Measurements from ENCODE around the gene TIFAB. TPM values are rescaled to one million over a fixed set of nuclear protein-coding genes. Genes with fewer than 3 reads are reported as not detected.

TIFAB gene
- total RNA-seq, 1 donor from 2014 or later: not detected

GRCh38 chr5:135456238-135457099, 4.3 kb upstream of the TIFAB start:
- Histone ChIP-seq H3K79me2 (ENCODE audit: insufficient read depth, low read length) (no peaks in the 10 kb centered on the region), H3K9ac (ENCODE audit: low read length) (no peak overlapping the region), H2AFZ (ENCODE audit: low read depth, low read length) (peak overlapping the region; percentile 23), H4K20me1 (ENCODE audit: insufficient read depth, low read length) (no peaks in the 10 kb centered on the region), H3K27ac (ENCODE audit: low read depth, low read length) (peak overlapping the region; percentile 10), H3K4me1 (ENCODE audit: insufficient read depth, low read length) (peaks cover 21% of the 10 kb centered on the region), H3K4me2 (ENCODE audit: low read length) (peak overlapping the region; percentile 59), H3K9me3 (ENCODE audit: insufficient read depth, low read depth, low read length) (no peaks in the 10 kb centered on the region), H3K4me3 (ENCODE audit: insufficient read depth, low read depth, low read length) (no peak overlapping the region), H3K27me3 (ENCODE audit: insufficient read depth, low read length) (peaks cover 16% of the 10 kb centered on the region), H3K36me3 (ENCODE audit: insufficient read depth, low read length) (no peaks in the 10 kb centered on the region)
- H3K4me1 Mint-ChIP-seq (ENCODE audit: low read depth, unreplicated experiment): peaks cover 4% of the 10 kb centered on the region
- H3K9me3 Mint-ChIP-seq (ENCODE audit: unreplicated experiment): no peaks in the 10 kb centered on the region
- no peaks in the 10 kb centered on the region for H3K36me3 Mint-ChIP-seq (ENCODE audit: low read depth, unreplicated experiment)
- DNase-seq (ENCODE audit: low read depth): peak; percentile 88
- H3K27me3 Mint-ChIP-seq (ENCODE audit: low read depth, unreplicated experiment): peaks cover 50% of the 10 kb centered on the region
- H3K4me3 Mint-ChIP-seq (ENCODE audit: unreplicated experiment): no peak overlapping the region
- no peak for FAIRE-seq
- TF ChIP-seq EZH2 (IDR thresholded peaks at IDR 0.05; ENCODE audit: insufficient read depth, low read length): no peak
- TF ChIP-seq CTCF (IDR thresholded peaks at IDR 0.05; ENCODE audit: insufficient read depth, low read depth, low read length): no peak
- H3K27ac Mint-ChIP-seq (ENCODE audit: unreplicated experiment): no peak overlapping the region

DNA sequence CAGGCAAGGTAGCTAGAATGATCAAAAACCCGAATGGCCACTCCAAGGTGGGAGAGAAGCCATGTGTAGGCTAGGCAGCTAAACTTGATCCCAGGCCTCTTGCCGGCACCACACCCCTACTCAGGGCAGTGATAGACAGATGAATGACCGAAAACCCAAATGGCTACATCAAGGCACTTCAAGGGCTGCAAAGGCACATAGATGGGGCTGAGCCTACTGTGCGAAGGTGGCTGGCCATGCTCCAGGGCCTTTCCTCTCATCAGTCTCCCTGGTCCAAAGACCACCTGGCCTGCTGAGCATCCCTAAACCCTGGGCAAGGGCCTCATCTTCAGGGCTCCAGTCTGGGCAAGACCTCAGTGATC, 3.7 kb upstream of the TIFAB start:
- peaks cover 4% of the 10 kb centered on the region for H3K4me1 Mint-ChIP-seq (ENCODE audit: low read depth, unreplicated experiment)
- H3K27ac ChIP-seq (ENCODE audit: low read depth, low read length): peak overlapping the region; percentile 10
- H3K36me3 Mint-ChIP-seq (ENCODE audit: low read depth, unreplicated experiment): no peaks in the 10 kb centered on the region
- DNase-seq (ENCODE audit: low read depth) (no peak), FAIRE-seq (no peak)
- H3K27me3 ChIP-seq (ENCODE audit: insufficient read depth, low read length): peaks cover 12% of the 10 kb centered on the region
- H3K4me1 ChIP-seq (ENCODE audit: insufficient read depth, low read length): peaks cover 21% of the 10 kb centered on the region
- H3K9ac ChIP-seq (ENCODE audit: low read length): no peak overlapping the region
- H4K20me1 ChIP-seq (ENCODE audit: insufficient read depth, low read length): no peaks in the 10 kb centered on the region
- H3K27ac Mint-ChIP-seq (ENCODE audit: unreplicated experiment): no peak overlapping the region
- no peaks in the 10 kb centered on the region for H3K9me3 ChIP-seq (ENCODE audit: insufficient read depth, low read depth, low read length)
- H3K79me2 ChIP-seq (ENCODE audit: insufficient read depth, low read length): no peaks in the 10 kb centered on the region
- no peak overlapping the region for H3K4me3 ChIP-seq (ENCODE audit: insufficient read depth, low read depth, low read length)
- H3K4me3 Mint-ChIP-seq (ENCODE audit: unreplicated experiment): no peak overlapping the region
- peaks cover 47% of the 10 kb centered on the region for H3K27me3 Mint-ChIP-seq (ENCODE audit: low read depth, unreplicated experiment)
- TF ChIP-seq CTCF (IDR thresholded peaks at IDR 0.05; ENCODE audit: insufficient read depth, low read depth, low read length): no peak
- no peak for TF ChIP-seq EZH2 (IDR thresholded peaks at IDR 0.05; ENCODE audit: insufficient read depth, low read length)
- peak overlapping the region; percentile 23 for H2AFZ ChIP-seq (ENCODE audit: low read depth, low read length)
- H3K9me3 Mint-ChIP-seq (ENCODE audit: unreplicated experiment): no peaks in the 10 kb centered on the region
- H3K4me2 ChIP-seq (ENCODE audit: low read length): peak overlapping the region; percentile 59
- no peaks in the 10 kb centered on the region for H3K36me3 ChIP-seq (ENCODE audit: insufficient read depth, low read length)

DNA sequence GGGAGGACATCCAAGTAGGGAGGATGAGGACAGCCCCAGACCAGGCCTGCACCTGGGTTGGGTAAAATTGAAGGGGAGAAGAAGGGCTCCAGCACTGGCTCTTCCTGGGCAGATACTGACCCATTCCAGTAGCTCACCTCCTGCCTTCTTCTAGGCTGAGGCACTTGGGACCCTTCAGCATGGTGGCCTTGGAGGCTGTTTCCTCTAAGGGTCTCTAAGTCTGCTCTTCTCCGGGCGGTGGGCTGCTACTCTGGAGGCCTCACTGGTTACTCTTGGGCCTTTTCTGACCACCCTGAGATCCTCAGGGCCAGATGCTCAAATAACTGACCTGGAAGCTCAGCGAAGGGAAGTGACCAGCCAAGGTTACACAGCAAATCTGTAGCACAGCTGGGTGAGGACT, 2.8 kb upstream of the TIFAB start:
- no peaks in the 10 kb centered on the region for H4K20me1 ChIP-seq (ENCODE audit: insufficient read depth, low read length)
- Mint-ChIP-seq H3K9me3 (ENCODE audit: unreplicated experiment) (peaks cover 2% of the 10 kb centered on the region), H3K4me1 (ENCODE audit: low read depth, unreplicated experiment) (peaks cover 4% of the 10 kb centered on the region), H3K27me3 (ENCODE audit: low read depth, unreplicated experiment) (peaks cover 44% of the 10 kb centered on the region), H3K27ac (ENCODE audit: unreplicated experiment) (no peak overlapping the region), H3K4me3 (ENCODE audit: unreplicated experiment) (no peak overlapping the region), H3K36me3 (ENCODE audit: low read depth, unreplicated experiment) (no peaks in the 10 kb centered on the region)
- no peaks in the 10 kb centered on the region for H3K79me2 ChIP-seq (ENCODE audit: insufficient read depth, low read length)
- no peaks in the 10 kb centered on the region for H3K9me3 ChIP-seq (ENCODE audit: insufficient read depth, low read depth, low read length)
- no peak for TF ChIP-seq CTCF (IDR thresholded peaks at IDR 0.05; ENCODE audit: insufficient read depth, low read depth, low read length)
- TF ChIP-seq EZH2 (IDR thresholded peaks at IDR 0.05; ENCODE audit: insufficient read depth, low read length): no peak
- no peak overlapping the region for H3K27ac ChIP-seq (ENCODE audit: low read depth, low read length)
- no peak overlapping the region for H3K4me2 ChIP-seq (ENCODE audit: low read length)
- FAIRE-seq: no peak
- no peak for DNase-seq (ENCODE audit: low read depth)
- H3K9ac ChIP-seq (ENCODE audit: low read length): no peak overlapping the region
- H2AFZ ChIP-seq (ENCODE audit: low read depth, low read length): no peak overlapping the region
- peaks cover 10% of the 10 kb centered on the region for H3K27me3 ChIP-seq (ENCODE audit: insufficient read depth, low read length)
- H3K4me1 ChIP-seq (ENCODE audit: insufficient read depth, low read length): peaks cover 21% of the 10 kb centered on the region
- no peaks in the 10 kb centered on the region for H3K36me3 ChIP-seq (ENCODE audit: insufficient read depth, low read length)
- no peak overlapping the region for H3K4me3 ChIP-seq (ENCODE audit: insufficient read depth, low read depth, low read length)

Data from astrocyte (in vitro differentiated cells and primary cell).